NCI-H345 (cell line): ENCODE results near the gene MICAL2.
A peak's percentile ranks its signal among the peaks of the same experiment; 100 is the strongest.

Experiments used
- DNase-seq: peaks from one replicate; lab custom pipeline; 2025; lab: John Stamatoyannopoulos, UW

MICAL2 gene

DNA sequence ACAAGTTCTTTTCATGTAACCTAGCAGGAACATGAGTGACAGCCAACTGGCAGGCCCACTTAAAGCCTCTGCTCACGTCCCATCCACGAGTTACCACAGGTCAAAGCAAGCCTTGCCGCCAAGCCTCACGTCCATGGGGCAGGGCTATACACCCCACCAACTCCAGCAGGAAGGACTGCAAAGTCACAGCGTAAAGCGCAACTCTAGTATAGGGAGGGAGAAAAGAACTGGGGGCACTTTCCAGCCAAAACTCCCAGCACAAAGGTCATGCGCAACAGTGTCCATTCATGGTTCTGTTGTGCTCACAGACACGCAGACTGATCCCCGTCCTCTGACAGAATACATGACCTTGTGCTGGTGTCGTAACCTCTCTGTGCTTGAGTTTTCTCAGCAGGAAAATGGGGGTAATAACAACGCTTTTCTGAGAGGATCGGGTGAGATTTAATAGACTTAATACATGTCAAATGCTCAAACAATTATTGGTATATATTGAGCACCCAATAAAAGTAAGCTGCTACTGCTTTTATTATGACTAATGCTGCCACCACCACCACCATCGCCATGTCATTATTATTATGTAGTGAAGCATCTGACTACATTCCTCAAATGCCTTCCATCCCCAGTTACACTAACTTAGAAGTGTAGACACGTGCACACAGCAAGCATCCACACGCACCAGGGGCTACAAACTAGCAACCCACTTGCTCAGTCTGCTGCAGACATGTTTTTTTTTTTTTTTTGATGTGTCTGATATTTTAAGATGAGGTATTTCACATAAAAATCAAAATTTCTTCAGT lies 162.6 kb downstream of the MICAL2 start:
- DNase-seq = no peak

DNA sequence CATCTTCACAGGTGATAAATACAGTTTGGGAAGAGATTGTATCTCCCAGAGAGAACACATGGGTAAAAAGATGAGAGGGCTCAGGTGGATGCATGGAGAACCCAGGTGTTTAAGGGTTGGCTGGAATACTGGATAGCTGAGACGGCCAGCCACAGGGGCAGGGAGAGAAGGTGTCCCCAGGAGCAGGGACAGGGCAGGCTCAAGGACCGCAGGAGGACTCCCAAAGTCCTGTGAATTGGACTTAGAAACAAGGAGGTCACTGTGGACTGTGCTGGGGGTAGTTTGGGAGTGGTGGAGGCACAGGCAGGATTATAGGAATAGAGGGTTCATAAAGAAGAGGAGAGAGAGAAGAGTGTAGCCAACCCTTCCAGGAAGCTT lies 163.2 kb downstream of the MICAL2 start:
- no peak for DNase-seq

GRCh38 chr11:12274056-12274455 lies 163.7 kb downstream of the MICAL2 start:
- no peak for DNase-seq

DNA sequence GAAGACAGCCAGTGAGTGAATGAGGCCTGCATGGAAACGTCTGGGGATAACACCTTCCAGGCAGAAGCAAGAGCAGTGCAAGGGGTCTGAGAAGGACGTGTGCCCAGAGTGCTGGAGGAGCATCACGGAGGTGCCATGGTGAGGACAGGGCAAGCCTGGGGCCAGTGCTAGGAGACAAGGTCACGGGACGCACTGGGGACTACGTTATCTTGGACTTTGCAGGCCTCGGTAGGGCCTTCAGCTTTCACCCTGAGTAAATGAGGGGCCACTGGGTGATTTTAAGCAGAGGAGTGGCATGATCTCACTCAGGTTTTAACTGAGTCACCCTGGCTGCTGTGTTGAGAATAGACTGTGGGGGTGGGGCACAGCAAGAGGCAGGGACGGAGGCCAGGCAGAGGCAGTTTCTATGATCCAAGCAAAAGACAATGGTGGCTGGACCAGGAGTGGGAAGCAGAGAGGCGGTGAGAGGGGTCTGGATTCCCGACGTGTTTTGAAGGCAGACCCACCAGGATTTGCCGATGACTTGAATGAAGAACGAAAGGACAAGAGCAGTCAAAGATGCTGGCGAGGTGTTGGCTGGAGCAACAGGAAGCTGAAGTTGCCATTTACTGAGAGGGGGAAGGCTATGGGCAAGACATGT lies 164.3 kb downstream of the MICAL2 start:
- no peak for DNase-seq

GRCh38 chr11:12275818-12276217 lies 165.4 kb downstream of the MICAL2 start:
- DNase-seq = no peak

GRCh38 chr11:12276356-12276755 lies 166.0 kb downstream of the MICAL2 start:
- peak; percentile 83 for DNase-seq

DNA sequence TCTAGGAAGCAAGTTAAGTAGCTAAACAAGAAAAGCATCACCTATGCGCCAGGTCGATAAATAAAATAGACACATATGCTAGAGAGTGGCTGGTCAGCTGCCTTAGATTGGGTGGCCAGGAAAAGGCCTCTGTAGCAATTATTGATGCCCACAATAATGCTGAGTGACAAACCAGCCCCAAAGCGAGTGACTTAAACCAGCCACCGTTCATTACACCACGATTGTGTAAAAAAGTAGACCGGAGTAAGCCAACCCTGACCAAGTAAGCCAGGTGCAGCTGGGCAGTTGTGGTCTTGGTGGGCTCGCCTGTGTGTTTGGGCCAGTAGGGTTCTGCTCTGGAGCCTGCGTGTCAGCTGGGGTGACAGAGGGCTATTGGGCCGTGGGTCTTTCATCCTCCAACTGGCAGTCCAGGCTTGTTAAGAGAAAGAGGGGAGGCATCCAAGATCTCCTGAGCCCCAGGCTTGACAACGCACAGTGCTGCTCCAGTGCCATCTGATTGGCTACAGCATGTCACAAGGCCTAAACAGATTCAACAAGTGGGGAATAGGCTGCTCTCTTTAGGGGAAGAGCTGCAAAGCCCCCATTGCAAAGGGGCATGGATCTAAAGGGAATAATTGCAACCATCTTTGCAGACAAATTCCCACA lies 166.6 kb downstream of the MICAL2 start:
- DNase-seq = peak; percentile 15

DNA sequence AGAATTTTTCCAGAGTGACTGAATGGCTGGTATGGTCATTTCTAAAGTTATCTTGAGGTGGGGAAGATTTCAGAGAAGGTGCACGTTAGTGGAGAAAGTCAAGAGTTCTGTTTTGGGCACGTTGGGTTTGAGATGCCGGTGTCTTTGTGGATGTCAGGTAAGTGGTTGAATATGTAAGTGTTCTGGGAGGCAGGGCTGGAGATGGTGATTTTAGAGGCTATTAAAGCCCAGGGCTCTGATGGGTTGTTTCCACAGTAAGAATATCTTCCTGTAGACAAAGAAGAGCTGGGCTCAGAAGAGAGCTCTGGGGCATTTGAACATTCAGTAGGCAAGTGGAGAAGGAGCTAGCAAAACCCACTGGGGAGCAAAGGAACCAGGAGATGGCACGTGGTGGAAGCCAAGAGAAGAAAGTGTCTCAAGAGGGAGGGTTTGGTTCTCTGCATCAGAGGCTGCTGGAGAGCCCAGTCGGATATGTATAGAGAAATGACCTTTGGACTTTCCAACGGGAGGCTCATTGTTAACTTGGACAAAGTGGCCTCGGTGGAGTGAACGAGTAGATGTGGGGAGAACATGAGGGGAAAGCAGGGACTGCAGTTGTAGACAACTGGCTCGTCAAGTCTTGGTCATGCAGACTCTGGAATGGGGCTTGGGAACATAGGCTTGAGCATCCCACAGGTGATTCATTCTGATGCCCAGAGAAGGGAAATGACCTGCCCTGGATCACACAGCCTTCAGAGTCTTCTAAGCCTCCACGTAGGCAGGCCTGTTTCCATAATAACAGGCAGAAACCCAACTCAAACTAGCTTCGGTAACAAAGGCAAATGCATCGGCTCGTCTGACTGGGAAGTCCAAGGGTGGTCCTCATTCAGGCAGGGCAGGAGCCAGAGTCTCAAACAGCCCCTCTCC lies 168.6 kb downstream of the MICAL2 start:
- DNase-seq = no peak

DNA sequence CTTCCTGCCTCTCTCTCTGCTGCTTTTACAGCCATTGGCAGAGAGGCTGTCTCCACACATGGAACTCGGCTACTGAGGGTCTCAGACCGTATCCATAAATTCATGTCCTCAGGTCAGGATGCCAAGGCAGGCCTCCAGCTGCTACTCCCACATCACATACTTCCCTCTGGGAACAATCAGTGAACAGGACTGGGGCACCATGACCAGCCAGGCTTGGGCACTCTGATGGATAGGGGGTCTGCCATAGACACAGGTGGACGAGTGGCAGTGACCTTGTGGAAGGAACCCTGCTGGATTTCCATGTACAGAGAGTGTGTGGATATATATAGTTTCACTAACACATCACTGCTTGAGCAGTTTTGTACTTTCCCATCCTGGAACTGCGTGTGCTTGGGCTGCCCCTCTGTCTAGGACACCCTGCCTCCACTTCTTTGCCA lies 169.3 kb downstream of the MICAL2 start:
- DNase-seq = no peak

- peak; percentile 36 for DNase-seq
Measured at GRCh38 chr11:12280199-12280837, 169.9 kb downstream of the MICAL2 start.

DNA sequence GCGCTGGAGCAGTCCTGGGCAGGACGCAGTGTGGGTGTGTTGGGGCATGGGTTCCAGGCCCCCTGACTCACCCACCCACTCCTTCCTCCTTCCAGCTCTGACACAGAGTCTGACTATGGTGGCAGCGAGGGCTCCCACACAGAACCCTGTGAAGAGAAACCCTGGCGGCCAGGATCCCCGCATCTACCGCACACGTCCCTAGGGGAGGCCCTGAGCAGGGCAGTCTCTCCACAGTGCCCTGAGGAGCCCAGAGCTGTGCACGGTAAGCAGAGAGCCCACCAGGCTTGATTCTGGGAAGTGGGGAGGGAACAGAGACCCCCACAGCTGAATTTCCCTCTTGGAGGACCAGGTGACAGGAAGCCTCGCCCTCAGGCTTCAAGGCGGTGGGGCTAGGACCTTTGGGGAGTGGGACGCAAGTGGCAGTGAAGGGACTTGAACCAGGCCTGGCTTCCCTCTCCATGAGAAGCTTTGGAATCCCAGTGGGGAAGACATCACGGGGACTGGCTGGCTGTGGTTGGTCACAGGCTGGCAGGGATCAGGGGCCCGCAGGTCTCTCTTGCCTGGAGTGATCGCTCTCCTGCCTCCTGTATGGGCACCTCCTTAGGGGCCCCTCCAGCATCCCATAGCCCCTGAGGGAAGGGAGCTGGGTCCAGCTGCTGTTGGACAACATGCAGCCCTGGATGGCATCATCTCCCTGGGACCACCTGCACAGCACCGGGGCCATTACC lies 170.6 kb downstream of the MICAL2 start:
- DNase-seq = no peak

DNA sequence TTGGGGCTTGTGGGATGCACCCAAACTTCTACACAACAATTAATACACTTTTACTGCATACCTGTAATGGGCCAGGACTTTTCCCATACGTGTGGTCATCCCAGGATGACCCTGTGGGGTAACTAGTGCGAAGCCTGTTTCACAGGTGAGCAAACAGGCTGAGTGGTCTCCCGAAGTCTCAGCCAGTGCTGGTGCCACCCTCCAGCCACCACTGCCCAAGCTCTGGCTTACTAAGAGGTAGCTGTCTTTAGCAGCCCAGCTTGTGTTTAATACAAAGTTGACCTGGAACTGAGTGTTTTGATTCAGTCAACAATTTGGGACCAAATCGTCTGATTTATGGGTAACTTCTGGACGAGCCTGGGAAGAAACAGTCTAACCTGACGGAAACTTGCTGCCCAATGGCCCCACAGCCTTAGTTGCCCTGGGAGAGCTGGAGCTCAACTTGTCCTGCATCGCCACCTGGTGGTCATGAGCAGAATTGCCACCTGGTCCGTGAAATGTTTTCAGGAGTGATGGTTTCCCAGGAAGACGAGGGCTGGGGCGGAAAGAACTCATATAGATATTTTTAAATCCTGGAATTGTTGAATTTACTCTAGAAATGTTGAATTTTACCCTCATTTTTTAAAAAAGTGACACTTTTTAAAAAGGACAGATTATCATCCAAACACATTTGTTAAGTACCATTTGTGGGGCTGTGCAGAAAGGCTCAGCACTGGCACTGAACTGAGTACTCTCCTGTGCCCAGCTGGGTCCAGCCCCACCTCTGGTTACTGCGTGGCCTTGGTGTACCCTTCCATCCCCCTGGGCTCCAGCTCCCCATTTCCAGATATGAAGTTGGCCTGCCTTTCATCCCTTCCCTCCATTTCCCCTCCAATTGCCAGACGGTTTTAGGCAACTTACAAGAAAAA lies 171.4 kb downstream of the MICAL2 start:
- DNase-seq = peak; percentile 82

DNA sequence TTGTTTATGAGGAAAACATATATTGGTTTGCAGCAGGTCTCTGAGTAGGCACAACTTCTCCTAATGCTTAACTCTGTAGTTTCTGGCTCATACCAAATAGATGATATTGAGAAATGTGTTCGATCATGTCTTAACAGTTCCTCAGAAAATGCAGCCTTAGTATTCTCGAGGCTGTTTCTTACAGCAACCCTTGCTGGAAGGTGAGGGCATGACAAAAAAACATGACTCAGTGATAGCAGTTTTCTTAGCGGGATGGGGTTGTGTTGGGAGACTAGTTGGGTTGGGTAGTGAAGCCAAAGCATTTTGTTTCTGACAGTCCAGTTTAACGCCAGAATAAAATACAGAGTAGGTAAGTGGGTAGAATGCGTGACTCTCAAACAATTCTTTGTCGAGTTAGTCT lies 172.3 kb downstream of the MICAL2 start:
- no peak for DNase-seq

GRCh38 chr11:12284316-12285050 lies 174.1 kb downstream of the MICAL2 start:
- no peak for DNase-seq

- DNase-seq = no peak
Measured at GRCh38 chr11:12285106-12285505, 174.7 kb downstream of the MICAL2 start.

DNA sequence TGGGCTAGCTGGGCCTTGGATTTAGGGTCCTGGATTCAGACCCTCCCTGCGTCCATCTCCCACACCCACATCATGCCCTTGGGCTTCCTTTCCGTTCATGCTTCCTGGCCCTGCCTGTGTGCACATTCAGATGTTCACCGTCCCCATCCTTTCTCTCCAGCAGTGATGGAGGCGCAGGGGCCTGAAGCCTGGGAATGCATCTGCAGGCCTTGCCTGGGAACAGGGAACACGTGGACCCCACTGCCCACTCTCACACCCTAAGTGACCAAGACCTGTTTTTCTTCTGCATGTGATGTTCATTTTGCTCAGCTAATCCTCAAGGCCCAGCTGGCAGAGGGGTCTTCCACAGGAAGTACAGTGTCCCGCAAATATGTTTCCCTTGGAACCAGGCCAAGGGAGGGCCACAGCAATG lies 175.4 kb downstream of the MICAL2 start:
- no peak for DNase-seq

DNA sequence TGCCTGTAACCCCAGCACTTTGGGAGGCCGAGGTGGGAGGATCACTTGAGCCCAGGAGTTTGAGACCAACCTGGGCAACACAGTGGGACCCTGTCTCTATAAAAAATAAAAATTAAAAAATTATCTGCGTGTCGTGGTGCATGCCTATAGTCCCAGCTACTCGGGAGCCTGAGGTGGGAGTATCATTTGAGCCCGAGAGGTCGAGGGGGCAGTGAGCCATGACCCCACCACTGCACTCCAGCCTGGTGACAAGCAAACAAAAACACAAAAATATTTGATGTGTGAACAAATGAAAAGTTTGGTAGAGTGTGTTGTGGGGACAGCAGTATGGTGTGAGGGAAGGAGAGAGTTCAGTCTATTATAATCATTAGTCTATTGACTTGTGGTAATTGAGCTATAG lies 176.2 kb downstream of the MICAL2 start:
- no peak for DNase-seq

DNA sequence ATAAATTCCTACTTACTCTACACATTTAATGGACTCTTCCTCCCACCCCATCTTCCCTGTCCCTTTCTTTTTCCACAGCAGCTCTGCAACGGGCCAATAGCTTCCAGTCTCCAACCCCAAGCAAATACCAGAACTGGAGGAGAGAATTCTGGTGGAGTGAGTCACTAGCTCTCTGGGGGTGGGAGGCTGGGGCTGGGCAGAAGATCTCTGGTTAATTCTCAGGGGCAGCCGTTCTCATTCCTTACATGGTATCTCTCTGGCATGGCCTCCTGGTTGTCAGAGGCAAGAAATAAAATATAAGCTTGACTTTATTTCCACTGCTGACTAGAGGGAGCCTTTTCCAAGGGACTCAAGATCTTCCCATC lies 176.6 kb downstream of the MICAL2 start:
- no peak for DNase-seq
